Measurements from ENCODE around the gene DUSP7.

GRCh38 chr3:52002748-52003147, 53.6 kb downstream of the DUSP7 start:
- TF ChIP-seq POLR2A (IDR thresholded peaks at IDR 0.05; ENCODE audit: low read depth, low read length): no peak
- TF ChIP-seq CTCF (IDR thresholded peaks at IDR 0.05; ENCODE audit: extremely low read depth in 1 of 2, insufficient read depth in 1 of 2, low read depth in 1 of 2, low read length in 2 of 2): no peak
- no peak for TF ChIP-seq MAX (IDR thresholded peaks at IDR 0.05; ENCODE audit: insufficient read depth, insufficient read length)
- no peak for TF ChIP-seq EZH2 (IDR thresholded peaks at IDR 0.05; ENCODE audit: borderline replicate concordance, low read depth, low read length, severe bottlenecking)
- no peak for TF ChIP-seq POLR2AphosphoS5 (IDR thresholded peaks at IDR 0.05; ENCODE audit: insufficient read depth, low read depth, low read length)
- TF ChIP-seq JUN (IDR thresholded peaks at IDR 0.05; ENCODE audit: borderline replicate concordance, insufficient read depth, insufficient read length, low read depth): no peak
- no peak for TF ChIP-seq FOS (IDR thresholded peaks at IDR 0.05; ENCODE audit: borderline replicate concordance, insufficient read depth, low read length)
- no peak for TF ChIP-seq MYC (IDR thresholded peaks at IDR 0.05; ENCODE audit: low read depth, low read length)
